CD4-positive, alpha-beta T cell (primary cell): ENCODE data around the gene FOXO3. TPM values are rescaled to one million over a fixed set of nuclear protein-coding genes. Genes with fewer than 3 reads are reported as not detected.
A peak's percentile ranks its signal among the peaks of the same experiment; 100 is the strongest.

Experiments used
- ATAC-seq: fragments of 200-7000 bp; cut with Tn5 transposase; one replicate; pipeline ENCODE4 v1.10.0; 2022; ENCODE audit warnings: mild to moderate bottlenecking; ENCODE audit not compliant: poor library complexity
- CTCF ChIA-PET: fragments of 350-600 bp; sonication (Branson Sonifier 250); formaldehyde crosslinking; loops from one replicate; lab custom pipeline; 2021; ENCODE audit warnings: antibody characterized with exemption, inconsistent platforms; lab: Charles Lee
- POLR2A ChIA-PET: fragments of 350-600 bp; sonication (Branson Sonifier 250); formaldehyde crosslinking; loops from one replicate; lab custom pipeline; 2021; ENCODE audit warnings: antibody characterized with exemption, inconsistent platforms; lab: Charles Lee
- DNase-seq, 14 experiments: peaks; one replicate each; pipeline ENCODE4 v3.0.0-alpha.2; 2013 to 2020; ENCODE audit warnings: mixed read lengths in 2 of 14
- H3K27ac ChIP-seq, 2 donors: one replicate each; pipeline versions ENCODE4 v1.5.1 to v1.7.0; 2013; ENCODE audit warnings: low read length in 2 of 2, low read depth in 1 of 2, mild to moderate bottlenecking in 1 of 2
- H3K27me3 ChIP-seq, 2 experiments: 1 replicate in 1 of 2; 2 replicates in 1 of 2; pipeline versions ENCODE4 v1.6.1 to v1.7.0; 2013; ENCODE audit warnings: low read length in 2 of 2, control low read depth in 1 of 2, mild to moderate bottlenecking in 1 of 2, moderate library complexity in 1 of 2; ENCODE audit not compliant: insufficient read depth in 2 of 2, control insufficient read depth in 1 of 2
- H3K36me3 ChIP-seq: one replicate; pipeline ENCODE4 v1.6.1; 2013; ENCODE audit warnings: low read length, control low read depth; ENCODE audit not compliant: insufficient read depth
- H3K4me1 ChIP-seq: one replicate; pipeline ENCODE4 v1.6.1; 2013; ENCODE audit warnings: low read length, control low read depth; ENCODE audit not compliant: insufficient read depth
- H3K4me3 ChIP-seq: one replicate; pipeline ENCODE4 v1.5.1; 2013; ENCODE audit warnings: mild to moderate bottlenecking, low read length, moderate library complexity
- H3K9me3 ChIP-seq, 2 experiments: 1 replicate in 1 of 2; 2 replicates in 1 of 2; pipeline versions ENCODE4 v1.6.1 to v1.7.0; 2013; ENCODE audit warnings: low read length in 2 of 2, mild to moderate bottlenecking in 2 of 2, control low read depth in 1 of 2, moderate library complexity in 1 of 2; ENCODE audit not compliant: control insufficient read depth in 1 of 2, insufficient read depth in 1 of 2
- H3K27ac Mint-ChIP-seq: one replicate; pipeline ENCODE4 v1.8.0; 2020; ENCODE audit warnings: mixed read lengths
- H3K27me3 Mint-ChIP-seq: one replicate; pipeline ENCODE4 v1.8.0; 2021; ENCODE audit warnings: mixed read lengths
- H3K36me3 Mint-ChIP-seq: one replicate; pipeline ENCODE4 v1.8.0; 2021; ENCODE audit warnings: low read depth, mixed read lengths
- H3K4me1 Mint-ChIP-seq: one replicate; pipeline ENCODE4 v1.8.0; 2021; ENCODE audit warnings: low read depth, mixed read lengths
- H3K4me3 Mint-ChIP-seq: one replicate; pipeline ENCODE4 v1.8.0; 2020; ENCODE audit warnings: mild to moderate bottlenecking, mixed read lengths
- H3K9me3 Mint-ChIP-seq: one replicate; pipeline ENCODE4 v1.8.0; 2020; ENCODE audit warnings: mixed read lengths
- intact Hi-C, 2 experiments: fragments of 100-400 bp; cut with DNase I in 1 of 2; cut with micrococcal nuclease in 1 of 2; formaldehyde crosslinking; loops; one replicate each; pipeline versions ENCODE4 v1.15.1 to v1.9.0; 2023 to 2025; cut with DNase I, micrococcal nuclease
- total RNA-seq, 174 experiments: library from RNA in 2 of 174; stranded (reverse) in 2 of 174; gene quantifications; one replicate each; pipeline ENCODE4 v1.2.3 and lab custom pipeline; 2021 to 2026
- TF ChIP-seq, protein P1 (sequence below): fragments of 200-600 bp; IDR thresholded peaks from one replicate; pipeline ENCODE4 v1.8.0; 2022; ENCODE audit warnings: antibody characterized with exemption, mild to moderate bottlenecking

Gene FOXO3
- total RNA-seq, 2 experiments from 2014 or later, result 24.3 to 25.3 TPM

DNA sequence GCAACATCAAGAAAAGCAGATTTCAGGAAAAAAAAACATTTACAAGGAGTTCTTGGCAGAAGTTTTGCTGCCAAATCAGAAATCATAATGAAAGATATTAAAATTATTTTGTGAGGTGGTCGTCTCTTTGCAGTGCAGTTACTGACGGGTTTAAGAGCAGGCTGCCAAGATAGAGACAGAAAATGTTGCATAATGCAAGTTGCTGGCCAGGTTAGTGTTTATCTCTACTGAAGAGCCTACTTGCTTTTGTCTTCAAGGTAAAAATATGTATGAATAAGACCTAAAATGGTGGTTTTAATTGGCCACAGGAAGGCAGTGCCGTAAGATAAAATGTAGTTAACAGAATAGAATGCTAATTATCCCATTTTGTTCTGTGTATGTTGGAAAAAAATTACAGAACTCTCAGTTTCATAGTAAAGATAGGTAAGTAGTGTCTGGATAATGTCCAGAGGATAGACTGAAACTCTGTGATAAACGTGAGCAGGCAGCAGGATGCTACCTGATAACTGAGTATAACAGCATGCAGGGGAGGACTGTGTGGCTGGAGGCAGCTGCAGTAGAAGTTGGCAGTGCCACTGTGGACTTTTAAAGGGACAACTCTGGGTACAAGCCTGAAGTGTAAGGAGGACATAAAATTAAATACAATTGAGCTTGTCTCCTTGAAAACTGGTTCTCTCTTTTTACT is 13.9 kb downstream of the FOXO3 start:
- ATAC-seq, result no peak

GRCh38 chr6:108575905-108576494 is 15.3 kb downstream of the FOXO3 start:
- H3K27me3 ChIP-seq, result no peaks in the 10 kb centered on the region
- ChIA-PET POLR2A (interaction anchor here (0.5 to 2.4 kb wide), 6 partner anchors 11 to 449 kb away, joined by 3 to 11 read pairs (median 6); no protein-coding TSS in a partner anchor), CTCF (interaction anchor here (0.6 kb wide), 1 partner anchor 73 kb away, joined by 3 read pairs; no protein-coding TSS in a partner anchor)
- H3K27ac Mint-ChIP-seq, result no peak overlapping the region
- H3K36me3 ChIP-seq, result peaks cover 16% of the 10 kb centered on the region
- DNase-seq (no peak), ATAC-seq (no peak)
- H3K27me3 Mint-ChIP-seq, result no peaks in the 10 kb centered on the region
- intact Hi-C loops, result no loop called here
- TF ChIP-seq, protein P1, sequence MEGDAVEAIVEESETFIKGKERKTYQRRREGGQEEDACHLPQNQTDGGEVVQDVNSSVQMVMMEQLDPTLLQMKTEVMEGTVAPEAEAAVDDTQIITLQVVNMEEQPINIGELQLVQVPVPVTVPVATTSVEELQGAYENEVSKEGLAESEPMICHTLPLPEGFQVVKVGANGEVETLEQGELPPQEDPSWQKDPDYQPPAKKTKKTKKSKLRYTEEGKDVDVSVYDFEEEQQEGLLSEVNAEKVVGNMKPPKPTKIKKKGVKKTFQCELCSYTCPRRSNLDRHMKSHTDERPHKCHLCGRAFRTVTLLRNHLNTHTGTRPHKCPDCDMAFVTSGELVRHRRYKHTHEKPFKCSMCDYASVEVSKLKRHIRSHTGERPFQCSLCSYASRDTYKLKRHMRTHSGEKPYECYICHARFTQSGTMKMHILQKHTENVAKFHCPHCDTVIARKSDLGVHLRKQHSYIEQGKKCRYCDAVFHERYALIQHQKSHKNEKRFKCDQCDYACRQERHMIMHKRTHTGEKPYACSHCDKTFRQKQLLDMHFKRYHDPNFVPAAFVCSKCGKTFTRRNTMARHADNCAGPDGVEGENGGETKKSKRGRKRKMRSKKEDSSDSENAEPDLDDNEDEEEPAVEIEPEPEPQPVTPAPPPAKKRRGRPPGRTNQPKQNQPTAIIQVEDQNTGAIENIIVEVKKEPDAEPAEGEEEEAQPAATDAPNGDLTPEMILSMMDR, result no peak
- H3K9me3 ChIP-seq, result no peaks in the 10 kb centered on the region
- peaks cover 18% of the 10 kb centered on the region for H3K36me3 Mint-ChIP-seq
- peak overlapping the region; percentile 12 for H3K4me3 Mint-ChIP-seq
- no peaks in the 10 kb centered on the region for H3K9me3 Mint-ChIP-seq
- H3K27ac ChIP-seq, result no peak overlapping the region
- peaks cover 69% of the 10 kb centered on the region for H3K4me1 Mint-ChIP-seq
- peaks cover 17% of the 10 kb centered on the region for H3K4me1 ChIP-seq
- no peak overlapping the region for H3K4me3 ChIP-seq

More for the DNA sequence above, 13.9 kb downstream of the FOXO3 start:
- Mint-ChIP-seq H3K4me3 (no peak overlapping the region), H3K27me3 (no peaks in the 10 kb centered on the region), H3K9me3 (no peaks in the 10 kb centered on the region), H3K36me3 (peaks cover 27% of the 10 kb centered on the region), H3K27ac (no peak overlapping the region), H3K4me1 (peaks cover 67% of the 10 kb centered on the region)
- TF ChIP-seq, protein P1, result no peak
- Histone ChIP-seq H3K27ac (no peak overlapping the region), H3K4me3 (no peak overlapping the region), H3K36me3 (peaks cover 29% of the 10 kb centered on the region), H3K27me3 (no peaks in the 10 kb centered on the region), H3K9me3 (no peaks in the 10 kb centered on the region), H3K4me1 (peaks cover 9% of the 10 kb centered on the region)
- ChIA-PET POLR2A (interaction anchor here (1.5 to 2.4 kb wide), 2 partner anchors 10 to 16 kb away, joined by 6 to 8 read pairs; no protein-coding TSS in a partner anchor), CTCF (no interaction called here)
- intact Hi-C loops, result no loop called here
- no peak for DNase-seq

DNA sequence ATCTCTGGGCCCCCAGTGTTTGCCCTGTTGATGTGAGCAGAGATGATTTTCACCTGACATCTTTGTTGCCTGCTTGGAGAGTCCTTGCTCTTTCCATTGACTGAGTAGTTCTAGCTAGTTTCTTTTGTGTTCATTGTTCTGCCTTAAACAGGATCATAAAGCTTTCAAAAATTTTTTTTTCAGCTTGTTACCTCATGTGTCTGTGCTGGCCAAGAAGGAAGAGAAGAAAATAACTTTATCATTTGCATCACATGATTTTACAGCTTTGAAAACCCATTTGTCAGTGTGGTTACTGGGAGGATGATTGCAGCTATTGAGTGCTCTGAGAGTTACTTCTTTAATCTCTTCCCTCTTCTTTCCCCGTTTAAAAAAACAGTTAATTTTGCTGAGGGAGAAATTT is 16.0 kb downstream of the FOXO3 start:
- H3K36me3 Mint-ChIP-seq, result peaks cover 11% of the 10 kb centered on the region
- peaks cover 9% of the 10 kb centered on the region for H3K36me3 ChIP-seq
- POLR2A ChIA-PET, result interaction anchor here (1.3 to 2.4 kb wide), 5 partner anchors 10 to 18 kb away, joined by 3 to 11 read pairs (median 5); no protein-coding TSS in a partner anchor
- TF ChIP-seq, protein P1, result no peak
- DNase-seq, result peak in 2 of 14 experiments; percentile 25 to 34
- peaks cover 70% of the 10 kb centered on the region for H3K4me1 Mint-ChIP-seq
- CTCF ChIA-PET, result interaction anchor here (0.6 to 1.4 kb wide), 3 partner anchors 10 to 72 kb away, joined by 3 to 5 read pairs (median 3); no protein-coding TSS in a partner anchor
- H3K9me3 ChIP-seq, result no peaks in the 10 kb centered on the region
- no peaks in the 10 kb centered on the region for H3K27me3 ChIP-seq
- peaks cover 20% of the 10 kb centered on the region for H3K4me1 ChIP-seq
- H3K4me3 Mint-ChIP-seq, result peak overlapping the region; percentile 9
- intact Hi-C loops, result no loop called here
- peak; percentile 58 for ATAC-seq
- H3K4me3 ChIP-seq, result no peak overlapping the region
- no peaks in the 10 kb centered on the region for H3K27me3 Mint-ChIP-seq
- H3K9me3 Mint-ChIP-seq, result no peaks in the 10 kb centered on the region
- no peak overlapping the region for H3K27ac ChIP-seq
- H3K27ac Mint-ChIP-seq, result peak overlapping the region; percentile 8
